ENCODE results near the gene PAX5. TPM values are rescaled to one million over a fixed set of nuclear protein-coding genes. Genes with fewer than 3 reads are reported as not detected.
A peak's percentile ranks its signal among the peaks of the same experiment; 100 is the strongest.
"Not testable (repeated sequence)": the region's sequence is repeated elsewhere in the genome, so short reads cannot be mapped to it uniquely, and the experiment has no call there.

PAX5 gene
- total RNA-seq: 1 to 10 TPM; 1.2 to 8.6 (median 1.7) TPM

- no peak for ATAC-seq
- H3K36me3 Mint-ChIP-seq (ENCODE audit: insufficient read depth): peaks cover 7% of the 10 kb centered on the region
- peaks cover 93% of the 10 kb centered on the region for H3K27me3 Mint-ChIP-seq (ENCODE audit: low read depth)
- H3K9me3 Mint-ChIP-seq: no peaks in the 10 kb centered on the region
- H3K4me1 Mint-ChIP-seq (ENCODE audit: low read depth): peaks cover 56% of the 10 kb centered on the region
- peak within 1 kb of the TSS; percentile 72 for H3K4me3 Mint-ChIP-seq
- no peak for DNase-seq
Measured at GRCh38 chr9:37033682-37034304, at the start of gene PAX5. PAX5 (minus strand) TSS chr9:37034268; CDS start chr9:37034031, 237 bp downstream.

DNA sequence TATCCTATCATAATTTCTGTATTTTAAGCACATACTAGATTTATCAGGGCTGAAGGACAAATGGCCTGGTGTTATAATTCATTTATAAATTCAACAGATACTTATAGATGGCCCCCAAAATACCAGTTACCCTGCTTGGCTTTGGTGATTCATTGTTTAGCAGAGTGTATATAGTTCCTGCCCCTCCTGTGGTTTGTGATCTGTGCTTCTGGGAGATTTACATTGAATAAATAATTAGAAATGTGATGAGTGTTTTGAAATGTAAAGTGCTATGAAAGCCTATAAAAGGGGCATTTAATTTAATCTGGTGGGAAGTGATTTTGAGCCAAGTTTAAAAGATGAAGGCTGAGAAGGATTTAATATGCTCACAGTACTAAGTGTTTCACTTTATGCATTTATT, 49.6 kb upstream of the PAX5 start:
- Mint-ChIP-seq H3K4me3 (no peak overlapping the region), H3K36me3 (ENCODE audit: insufficient read depth) (peaks cover 37% of the 10 kb centered on the region), H3K4me1 (ENCODE audit: low read depth) (peaks cover 60% of the 10 kb centered on the region), H3K27me3 (ENCODE audit: low read depth) (no peaks in the 10 kb centered on the region), H3K9me3 (no peaks in the 10 kb centered on the region)
- ATAC-seq: no peak
- no peak for DNase-seq

GRCh38 chr9:37082214-37082765, 48.2 kb upstream of the PAX5 start:
- Mint-ChIP-seq H3K4me3 (peak overlapping the region; percentile 94), H3K27me3 (ENCODE audit: low read depth) (no peaks in the 10 kb centered on the region), H3K4me1 (ENCODE audit: low read depth) (peaks cover 60% of the 10 kb centered on the region), H3K9me3 (no peaks in the 10 kb centered on the region), H3K36me3 (ENCODE audit: insufficient read depth) (peaks cover 26% of the 10 kb centered on the region)
- ATAC-seq: no peak
- DNase-seq: no peak

DNA sequence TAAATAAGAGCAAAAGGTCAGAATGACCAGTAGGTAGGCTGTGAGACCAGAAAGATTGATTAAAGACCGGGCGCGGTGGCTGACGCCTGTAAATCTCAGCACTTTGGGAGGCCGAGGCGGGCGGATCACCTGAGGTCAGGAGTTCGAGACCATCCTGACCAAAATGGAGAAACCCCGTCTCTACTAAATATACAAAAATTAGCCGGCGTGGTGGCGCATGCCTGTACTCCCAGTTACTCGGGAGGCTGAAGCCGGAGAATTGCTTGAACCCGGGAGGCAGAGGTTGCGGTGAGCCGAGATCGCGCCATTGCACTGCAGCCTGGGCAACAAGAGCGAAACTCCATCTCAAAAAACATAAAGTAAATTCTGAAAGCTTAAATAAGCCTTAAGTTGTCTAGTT, 47.4 kb upstream of the PAX5 start:
- not testable (repeated sequence) for H3K27me3 Mint-ChIP-seq (ENCODE audit: low read depth); DNase-seq; ATAC-seq; H3K9me3 Mint-ChIP-seq
- H3K4me3 Mint-ChIP-seq: peak overlapping the region; percentile 94
- peaks cover 58% of the 10 kb centered on the region for H3K4me1 Mint-ChIP-seq (ENCODE audit: low read depth)
- peaks cover 18% of the 10 kb centered on the region for H3K36me3 Mint-ChIP-seq (ENCODE audit: insufficient read depth)

- Mint-ChIP-seq H3K4me3 (peak overlapping the region; percentile 94), H3K36me3 (ENCODE audit: insufficient read depth) (peaks cover 12% of the 10 kb centered on the region), H3K4me1 (ENCODE audit: low read depth) (peaks cover 49% of the 10 kb centered on the region)
- DNase-seq: peak; percentile 7
- not testable (repeated sequence) for H3K9me3 Mint-ChIP-seq; H3K27me3 Mint-ChIP-seq (ENCODE audit: low read depth)
- ATAC-seq: peak; percentile 13 to 29
Measured at GRCh38 chr9:37080165-37080628, 46.1 kb upstream of the PAX5 start.

DNA sequence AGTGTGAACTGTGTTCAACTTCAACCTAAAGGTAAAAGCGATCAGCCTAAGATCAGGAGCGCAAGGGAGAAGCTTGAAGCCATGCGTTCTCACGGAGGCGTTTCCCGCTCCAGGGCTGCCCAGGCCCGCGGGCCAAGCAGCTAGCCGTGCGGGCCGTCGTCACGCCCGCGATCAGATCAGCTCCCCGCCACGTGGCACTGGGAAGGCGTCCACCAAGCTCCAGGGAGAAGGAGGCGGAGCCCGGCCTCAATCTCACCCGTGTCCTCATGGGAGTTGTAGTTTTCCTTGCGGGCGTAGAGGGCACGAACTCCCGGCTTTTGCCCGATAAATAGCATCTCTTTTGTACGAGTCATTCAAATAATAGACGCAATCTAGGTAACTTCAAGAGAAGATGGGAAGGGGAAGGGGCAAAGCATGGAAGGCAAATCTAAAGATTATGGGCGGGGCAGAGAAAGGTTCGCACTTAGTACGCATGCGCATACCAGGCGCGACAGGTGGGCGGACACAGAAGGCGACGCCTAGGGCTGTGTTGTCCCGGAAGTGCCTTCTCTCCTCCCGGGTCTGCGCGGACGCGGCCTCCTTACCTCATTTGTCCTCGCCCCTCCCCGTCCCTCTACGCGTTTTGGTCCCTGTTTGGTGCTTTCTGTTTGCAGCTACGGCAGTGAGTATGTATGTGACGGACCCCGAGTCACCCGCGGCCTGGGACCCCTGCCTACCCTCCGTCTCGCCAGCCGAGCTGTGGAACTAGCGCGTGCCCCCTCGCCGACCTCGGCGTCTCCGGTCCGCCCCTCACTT, 45.5 kb upstream of the PAX5 start:
- peaks cover 9% of the 10 kb centered on the region for H3K36me3 Mint-ChIP-seq (ENCODE audit: insufficient read depth)
- H3K4me1 Mint-ChIP-seq (ENCODE audit: low read depth): peaks cover 45% of the 10 kb centered on the region
- no peaks in the 10 kb centered on the region for H3K9me3 Mint-ChIP-seq
- peak overlapping the region; percentile 94 for H3K4me3 Mint-ChIP-seq
- ATAC-seq: peak; percentile 98
- H3K27me3 Mint-ChIP-seq (ENCODE audit: low read depth): peaks cover 4% of the 10 kb centered on the region
- DNase-seq: peak; percentile 90

DNA sequence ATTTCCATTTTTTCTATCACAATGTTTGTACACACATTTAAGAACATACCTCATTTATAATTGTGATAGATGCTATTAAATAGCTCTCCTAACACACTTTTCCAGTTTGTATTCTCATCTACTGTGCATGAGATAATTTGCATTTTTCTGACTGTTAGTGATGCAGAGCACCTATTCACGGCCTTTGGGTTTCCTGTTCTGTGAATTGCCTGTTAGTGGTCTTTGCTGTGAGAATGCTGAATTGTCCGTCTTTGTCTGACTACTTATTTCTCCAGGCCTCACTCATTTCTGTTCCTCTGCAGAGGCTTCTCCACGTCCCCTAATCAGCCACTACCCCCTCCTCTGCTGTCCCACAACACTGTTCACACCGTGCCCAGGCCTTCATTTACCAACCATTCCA, 40.7 kb upstream of the PAX5 start:
- H3K4me3 Mint-ChIP-seq; DNase-seq; H3K9me3 Mint-ChIP-seq; H3K27me3 Mint-ChIP-seq (ENCODE audit: low read depth); H3K4me1 Mint-ChIP-seq (ENCODE audit: low read depth); H3K36me3 Mint-ChIP-seq (ENCODE audit: insufficient read depth); ATAC-seq: not testable (repeated sequence)

DNA sequence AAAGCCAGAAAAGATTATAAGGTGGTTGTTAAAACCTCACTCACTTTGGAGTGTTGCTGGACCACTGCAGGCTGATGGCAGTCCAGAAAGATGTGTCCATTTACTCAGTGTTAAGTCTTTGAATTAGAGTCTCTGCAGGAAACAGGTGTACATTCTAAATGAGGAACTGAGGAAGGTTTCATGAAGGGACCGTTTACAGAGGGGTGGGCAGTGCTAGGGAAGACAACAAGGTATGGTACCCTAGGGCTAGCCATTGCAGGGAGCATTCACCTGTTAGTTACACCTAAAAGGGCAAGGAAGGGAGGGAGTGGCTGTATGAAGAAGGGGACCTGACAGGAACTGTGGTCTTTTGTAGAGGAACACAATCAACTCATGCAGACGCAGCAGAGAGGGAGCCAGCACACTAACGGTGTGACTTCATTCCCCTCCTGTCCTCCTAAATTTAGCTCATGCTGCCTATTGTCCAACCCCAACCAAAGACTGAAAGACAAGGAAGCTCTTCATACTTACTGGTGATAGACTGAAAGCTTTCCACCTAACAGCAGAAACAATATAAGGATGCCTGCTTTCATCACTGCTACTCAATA, 32.2 kb upstream of the PAX5 start:
- Mint-ChIP-seq H3K9me3 (no peaks in the 10 kb centered on the region), H3K4me3 (no peak overlapping the region), H3K27me3 (ENCODE audit: low read depth) (peaks cover 23% of the 10 kb centered on the region), H3K4me1 (ENCODE audit: low read depth) (peaks cover 2% of the 10 kb centered on the region), H3K36me3 (ENCODE audit: insufficient read depth) (no peaks in the 10 kb centered on the region)
- no peak for DNase-seq
- ATAC-seq: no peak

GRCh38 chr9:37062336-37062735, 28.3 kb upstream of the PAX5 start:
- DNase-seq: no peak
- H3K36me3 Mint-ChIP-seq (ENCODE audit: insufficient read depth): no peaks in the 10 kb centered on the region
- H3K27me3 Mint-ChIP-seq (ENCODE audit: low read depth): peaks cover 22% of the 10 kb centered on the region
- H3K4me3 Mint-ChIP-seq: no peak overlapping the region
- no peaks in the 10 kb centered on the region for H3K9me3 Mint-ChIP-seq
- peaks cover 2% of the 10 kb centered on the region for H3K4me1 Mint-ChIP-seq (ENCODE audit: low read depth)
- no peak for ATAC-seq

DNA sequence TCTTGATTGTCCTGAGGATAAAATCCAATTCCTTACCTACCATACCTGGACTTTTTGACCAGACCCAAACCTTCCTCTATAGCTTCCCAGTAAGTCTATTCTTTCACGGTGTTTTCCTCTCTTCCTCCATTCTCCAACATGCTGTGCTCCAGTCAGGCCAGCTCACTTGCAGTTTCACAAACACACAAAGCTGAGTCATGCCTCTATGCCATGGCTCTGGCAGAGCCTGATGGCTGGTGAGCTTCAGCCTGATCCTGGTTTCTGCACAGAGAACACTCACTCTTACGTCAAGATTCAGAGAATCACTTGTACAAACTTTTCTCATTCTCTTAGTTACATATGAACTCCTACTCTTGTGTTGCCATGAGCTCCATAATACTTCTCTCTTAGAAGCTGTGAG, 27.7 kb upstream of the PAX5 start:
- H3K27me3 Mint-ChIP-seq (ENCODE audit: low read depth): peaks cover 22% of the 10 kb centered on the region
- no peak for ATAC-seq
- H3K4me1 Mint-ChIP-seq (ENCODE audit: low read depth): peaks cover 2% of the 10 kb centered on the region
- H3K4me3 Mint-ChIP-seq: no peak overlapping the region
- no peak for DNase-seq
- H3K9me3 Mint-ChIP-seq: no peaks in the 10 kb centered on the region
- H3K36me3 Mint-ChIP-seq (ENCODE audit: insufficient read depth): no peaks in the 10 kb centered on the region

DNA sequence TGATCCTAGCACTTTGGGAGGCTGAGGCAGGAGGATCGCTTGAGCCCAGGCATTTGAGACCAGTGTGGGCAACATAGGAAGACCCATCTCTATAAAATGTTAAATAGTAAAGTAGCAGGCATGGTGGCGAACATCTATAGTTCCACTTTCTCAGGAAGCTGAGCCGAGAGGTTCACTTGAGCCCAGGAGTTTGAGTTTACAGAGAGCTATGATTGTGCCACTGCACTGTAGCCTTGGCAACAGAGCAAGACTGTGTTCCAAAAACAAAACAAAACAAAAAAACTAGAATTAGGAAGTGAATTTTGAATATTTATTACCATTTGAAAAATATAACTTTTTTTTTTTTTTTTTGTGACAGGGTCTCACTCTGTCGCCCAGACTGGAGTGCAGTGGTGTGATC, 26.8 kb upstream of the PAX5 start:
- DNase-seq (no peak), ATAC-seq (no peak)
- Mint-ChIP-seq H3K4me3 (no peak overlapping the region), H3K9me3 (no peaks in the 10 kb centered on the region), H3K36me3 (ENCODE audit: insufficient read depth) (no peaks in the 10 kb centered on the region), H3K4me1 (ENCODE audit: low read depth) (no peaks in the 10 kb centered on the region), H3K27me3 (ENCODE audit: low read depth) (peaks cover 26% of the 10 kb centered on the region)

- no peaks in the 10 kb centered on the region for H3K36me3 Mint-ChIP-seq (ENCODE audit: insufficient read depth)
- H3K9me3 Mint-ChIP-seq: no peaks in the 10 kb centered on the region
- ATAC-seq (no peak), DNase-seq (no peak)
- no peaks in the 10 kb centered on the region for H3K4me1 Mint-ChIP-seq (ENCODE audit: low read depth)
- H3K27me3 Mint-ChIP-seq (ENCODE audit: low read depth): peaks cover 38% of the 10 kb centered on the region
- no peak overlapping the region for H3K4me3 Mint-ChIP-seq
Measured at GRCh38 chr9:37056046-37056920, 22.2 kb upstream of the PAX5 start.

DNA sequence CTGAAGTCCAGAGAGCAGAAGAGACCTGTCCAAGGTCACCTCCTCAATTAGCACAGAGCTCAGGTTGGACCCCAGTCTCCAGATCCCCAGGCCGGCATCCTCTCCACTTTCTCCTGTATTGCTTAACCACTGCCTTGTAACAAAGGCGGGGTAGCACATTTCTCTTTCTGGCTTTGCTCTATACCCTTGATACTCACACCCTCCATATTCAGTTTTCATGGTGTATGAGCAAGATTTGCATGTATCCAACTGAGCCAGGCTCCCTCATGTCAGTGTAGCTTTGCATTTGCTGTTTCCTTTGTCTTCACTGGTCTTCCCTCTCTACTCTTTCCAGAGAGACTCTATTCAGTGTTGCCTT, 20.3 kb upstream of the PAX5 start:
- not testable (repeated sequence) for DNase-seq; H3K9me3 Mint-ChIP-seq; H3K36me3 Mint-ChIP-seq (ENCODE audit: insufficient read depth); ATAC-seq; H3K4me3 Mint-ChIP-seq; H3K4me1 Mint-ChIP-seq (ENCODE audit: low read depth)
- peaks cover 45% of the 10 kb centered on the region for H3K27me3 Mint-ChIP-seq (ENCODE audit: low read depth)

All from activated T-cell treated with anti-CD3 and anti-CD28 coated beads, Interleukin-2, amount 50 U/mL, for 4 hours (primary cell).